Mesothelial cell of epicardium (in vitro differentiated cells): ENCODE results near the gene AKR1C1. TPM values are rescaled to one million over a fixed set of nuclear protein-coding genes. Genes with fewer than 3 reads are reported as not detected.
"Not testable (repeated sequence)": the region's sequence is repeated elsewhere in the genome, so short reads cannot be mapped to it uniquely, and the experiment has no call there.

Source experiments
- DNase-seq, 2 experiments: peaks; one replicate each; pipeline ENCODE4 v3.0.0; 2021; ENCODE audit warnings: low spot score in 2 of 2; ENCODE audit not compliant: unreplicated experiment in 2 of 2
- H3K27ac Mint-ChIP-seq: 2 replicates; pipeline ENCODE4 v1.8.0; 2021; ENCODE audit warnings: mixed read lengths
- H3K27me3 Mint-ChIP-seq: 2 replicates; pipeline ENCODE4 v1.8.0; 2021; ENCODE audit warnings: low read depth, mixed read lengths
- H3K36me3 Mint-ChIP-seq: 2 replicates; pipeline ENCODE4 v1.8.0; 2021; ENCODE audit warnings: mixed read lengths
- H3K4me1 Mint-ChIP-seq: 2 replicates; pipeline ENCODE4 v1.8.0; 2021; ENCODE audit warnings: mixed read lengths
- H3K4me3 Mint-ChIP-seq: 2 replicates; pipeline ENCODE4 v1.8.0; 2021; ENCODE audit warnings: mild to moderate bottlenecking, moderate library complexity, mixed read lengths
- H3K9me3 Mint-ChIP-seq: 2 replicates; pipeline ENCODE4 v1.8.0; 2021; ENCODE audit warnings: mixed read lengths
- CTCF ChIP-seq: fragments of 200-600 bp; sonication (generic); IDR thresholded peaks from one replicate; pipeline ENCODE4 v1.5.0; 2021; ENCODE audit warnings: antibody characterized with exemption; ENCODE audit not compliant: unreplicated experiment
- total RNA-seq: library from RNA; stranded (reverse); gene quantifications from 3 replicates; pipeline ENCODE4 v1.2.1, GENCODE V29; 2021

The AKR1C1 gene
- total RNA-seq, 1 donor from 2014 or later = 3.8 TPM

- Mint-ChIP-seq H3K27me3 (no peaks in the 10 kb centered on the region), H3K4me1 (peaks cover 7% of the 10 kb centered on the region), H3K9me3 (peaks cover 24% of the 10 kb centered on the region), H3K4me3 (no peak overlapping the region), H3K36me3 (no peaks in the 10 kb centered on the region), H3K27ac (no peak overlapping the region)
- no peak for DNase-seq
- no peak for TF ChIP-seq CTCF
Measured at GRCh38 chr10:4981722-4982471, 18.7 kb downstream of the AKR1C1 start.

- DNase-seq = no peak
- H3K27ac Mint-ChIP-seq = no peak overlapping the region
- peaks cover 7% of the 10 kb centered on the region for H3K4me1 Mint-ChIP-seq
- no peaks in the 10 kb centered on the region for H3K36me3 Mint-ChIP-seq
- no peaks in the 10 kb centered on the region for H3K27me3 Mint-ChIP-seq
- no peak overlapping the region for H3K4me3 Mint-ChIP-seq
- TF ChIP-seq CTCF = no peak
- peaks cover 21% of the 10 kb centered on the region for H3K9me3 Mint-ChIP-seq
Measured at GRCh38 chr10:4982764-4983226, 19.6 kb downstream of the AKR1C1 start.

GRCh38 chr10:4983615-4984216 is 20.5 kb downstream of the AKR1C1 start:
- TF ChIP-seq CTCF = no peak
- Mint-ChIP-seq H3K36me3 (no peaks in the 10 kb centered on the region), H3K27me3 (no peaks in the 10 kb centered on the region), H3K27ac (no peak overlapping the region), H3K4me3 (no peak overlapping the region), H3K4me1 (peaks cover 7% of the 10 kb centered on the region), H3K9me3 (peaks cover 21% of the 10 kb centered on the region)
- DNase-seq = no peak

GRCh38 chr10:4984223-4984622 is 21.0 kb downstream of the AKR1C1 start:
- Mint-ChIP-seq H3K27ac (no peak overlapping the region), H3K9me3 (peaks cover 21% of the 10 kb centered on the region), H3K36me3 (no peaks in the 10 kb centered on the region), H3K27me3 (no peaks in the 10 kb centered on the region), H3K4me1 (peaks cover 7% of the 10 kb centered on the region), H3K4me3 (no peak overlapping the region)
- TF ChIP-seq CTCF = no peak
- no peak for DNase-seq

GRCh38 chr10:4984971-4985594 is 21.9 kb downstream of the AKR1C1 start:
- Mint-ChIP-seq H3K4me1 (peaks cover 7% of the 10 kb centered on the region), H3K9me3 (peaks cover 21% of the 10 kb centered on the region), H3K27me3 (no peaks in the 10 kb centered on the region), H3K27ac (no peak overlapping the region), H3K36me3 (no peaks in the 10 kb centered on the region), H3K4me3 (no peak overlapping the region)
- DNase-seq = no peak
- no peak for TF ChIP-seq CTCF

GRCh38 chr10:4988000-4988641 is 24.9 kb downstream of the AKR1C1 start:
- not testable (repeated sequence) for H3K36me3 Mint-ChIP-seq, H3K4me3 Mint-ChIP-seq, H3K27ac Mint-ChIP-seq, DNase-seq, H3K27me3 Mint-ChIP-seq, H3K4me1 Mint-ChIP-seq
- peaks cover 20% of the 10 kb centered on the region for H3K9me3 Mint-ChIP-seq
